NK-92 (cell line): ENCODE results near the gene GHRHR.

Experiments
- DNase-seq: peaks from one replicate; lab custom pipeline; 2025; ENCODE audit not compliant: unreplicated experiment; lab: John Stamatoyannopoulos, UW

Gene GHRHR

GRCh38 chr7:30965883-30966282 lies 2.1 kb downstream of the GHRHR start:
- no peak for DNase-seq

- DNase-seq = no peak
Measured at GRCh38 chr7:30968294-30968693, 4.5 kb downstream of the GHRHR start.

- DNase-seq = no peak
Measured at GRCh38 chr7:30968747-30969603, 5.2 kb downstream of the GHRHR start.

GRCh38 chr7:30969604-30969970 lies 5.8 kb downstream of the GHRHR start:
- no peak for DNase-seq

GRCh38 chr7:30970074-30970473 lies 6.3 kb downstream of the GHRHR start:
- no peak for DNase-seq

- DNase-seq = no peak
Measured at GRCh38 chr7:30970594-30971094, 6.9 kb downstream of the GHRHR start.

GRCh38 chr7:30971440-30971839 lies 7.7 kb downstream of the GHRHR start:
- no peak for DNase-seq

GRCh38 chr7:30971840-30972563 lies 8.2 kb downstream of the GHRHR start:
- no peak for DNase-seq

GRCh38 chr7:30973292-30973691 lies 9.5 kb downstream of the GHRHR start:
- DNase-seq = no peak

GRCh38 chr7:30973791-30974604 lies 10.2 kb downstream of the GHRHR start:
- DNase-seq = no peak

GRCh38 chr7:30974605-30975255 lies 11.0 kb downstream of the GHRHR start:
- DNase-seq = no peak

- DNase-seq = no peak
Measured at GRCh38 chr7:30975256-30975899, 11.6 kb downstream of the GHRHR start.

- no peak for DNase-seq
Measured at GRCh38 chr7:30976381-30976780, 12.6 kb downstream of the GHRHR start.

GRCh38 chr7:30977222-30977621 lies 13.5 kb downstream of the GHRHR start:
- no peak for DNase-seq

GRCh38 chr7:30977896-30978564 lies 14.3 kb downstream of the GHRHR start:
- no peak for DNase-seq

GRCh38 chr7:30979027-30979426 lies 15.3 kb downstream of the GHRHR start:
- DNase-seq = no peak

GRCh38 chr7:30980194-30980593 lies 16.4 kb downstream of the GHRHR start:
- no peak for DNase-seq

- no peak for DNase-seq
Measured at GRCh38 chr7:30980751-30981150, 17.0 kb downstream of the GHRHR start.

- no peak for DNase-seq
Measured at GRCh38 chr7:30983042-30983913, 19.5 kb downstream of the GHRHR start.
